B cell (primary cell): Measurements from ENCODE around the gene CUBN.

ENCODE experiments used
- EZH2 ChIP-seq: IDR thresholded peaks from 2 replicates; pipeline ENCODE4 v1.6.1; 2012; ENCODE audit warnings: borderline replicate concordance, low read depth, mild to moderate bottlenecking, moderate library complexity, low read length; ENCODE audit not compliant: insufficient read depth, poor library complexity, severe bottlenecking
- TF ChIP-seq, protein P1 (sequence below): fragments of 200-600 bp; IDR thresholded peaks from one replicate; pipeline ENCODE4 v1.8.0; 2022; ENCODE audit warnings: antibody characterized with exemption, mild to moderate bottlenecking

DNA sequence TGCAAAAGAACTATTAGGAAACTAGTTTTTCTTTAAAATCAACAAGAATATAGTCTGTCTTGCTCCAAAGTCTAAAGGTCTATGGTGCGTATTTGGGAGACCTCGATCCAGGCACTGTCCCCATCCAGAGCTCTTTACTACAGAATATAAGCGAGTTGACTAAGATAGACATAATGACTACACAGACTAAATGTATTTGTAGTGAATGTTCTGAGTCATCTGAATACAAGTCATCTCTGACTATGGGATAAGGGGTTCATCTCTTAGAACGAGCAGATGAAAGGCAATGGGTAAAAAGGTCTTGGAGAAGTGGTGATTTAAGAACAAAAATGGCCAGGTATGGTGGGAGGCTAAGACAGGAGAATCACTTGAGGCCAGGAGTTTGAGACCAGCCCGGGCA lies 176.3 kb downstream of the CUBN start:
- TF ChIP-seq, protein P1, sequence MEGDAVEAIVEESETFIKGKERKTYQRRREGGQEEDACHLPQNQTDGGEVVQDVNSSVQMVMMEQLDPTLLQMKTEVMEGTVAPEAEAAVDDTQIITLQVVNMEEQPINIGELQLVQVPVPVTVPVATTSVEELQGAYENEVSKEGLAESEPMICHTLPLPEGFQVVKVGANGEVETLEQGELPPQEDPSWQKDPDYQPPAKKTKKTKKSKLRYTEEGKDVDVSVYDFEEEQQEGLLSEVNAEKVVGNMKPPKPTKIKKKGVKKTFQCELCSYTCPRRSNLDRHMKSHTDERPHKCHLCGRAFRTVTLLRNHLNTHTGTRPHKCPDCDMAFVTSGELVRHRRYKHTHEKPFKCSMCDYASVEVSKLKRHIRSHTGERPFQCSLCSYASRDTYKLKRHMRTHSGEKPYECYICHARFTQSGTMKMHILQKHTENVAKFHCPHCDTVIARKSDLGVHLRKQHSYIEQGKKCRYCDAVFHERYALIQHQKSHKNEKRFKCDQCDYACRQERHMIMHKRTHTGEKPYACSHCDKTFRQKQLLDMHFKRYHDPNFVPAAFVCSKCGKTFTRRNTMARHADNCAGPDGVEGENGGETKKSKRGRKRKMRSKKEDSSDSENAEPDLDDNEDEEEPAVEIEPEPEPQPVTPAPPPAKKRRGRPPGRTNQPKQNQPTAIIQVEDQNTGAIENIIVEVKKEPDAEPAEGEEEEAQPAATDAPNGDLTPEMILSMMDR = no peak
- no peak for TF ChIP-seq EZH2
